Medulla oblongata (tissue), 1 donor: ENCODE data around the gene MUC4.
"Not testable (repeated sequence)": the region's sequence is repeated elsewhere in the genome, so short reads cannot be mapped to it uniquely, and the experiment has no call there.

Source experiments
- DNase-seq: peaks from one replicate; pipeline ENCODE4 v3.0.0-alpha.2; 2015; ENCODE audit errors: extremely low spot score

The MUC4 gene

DNA sequence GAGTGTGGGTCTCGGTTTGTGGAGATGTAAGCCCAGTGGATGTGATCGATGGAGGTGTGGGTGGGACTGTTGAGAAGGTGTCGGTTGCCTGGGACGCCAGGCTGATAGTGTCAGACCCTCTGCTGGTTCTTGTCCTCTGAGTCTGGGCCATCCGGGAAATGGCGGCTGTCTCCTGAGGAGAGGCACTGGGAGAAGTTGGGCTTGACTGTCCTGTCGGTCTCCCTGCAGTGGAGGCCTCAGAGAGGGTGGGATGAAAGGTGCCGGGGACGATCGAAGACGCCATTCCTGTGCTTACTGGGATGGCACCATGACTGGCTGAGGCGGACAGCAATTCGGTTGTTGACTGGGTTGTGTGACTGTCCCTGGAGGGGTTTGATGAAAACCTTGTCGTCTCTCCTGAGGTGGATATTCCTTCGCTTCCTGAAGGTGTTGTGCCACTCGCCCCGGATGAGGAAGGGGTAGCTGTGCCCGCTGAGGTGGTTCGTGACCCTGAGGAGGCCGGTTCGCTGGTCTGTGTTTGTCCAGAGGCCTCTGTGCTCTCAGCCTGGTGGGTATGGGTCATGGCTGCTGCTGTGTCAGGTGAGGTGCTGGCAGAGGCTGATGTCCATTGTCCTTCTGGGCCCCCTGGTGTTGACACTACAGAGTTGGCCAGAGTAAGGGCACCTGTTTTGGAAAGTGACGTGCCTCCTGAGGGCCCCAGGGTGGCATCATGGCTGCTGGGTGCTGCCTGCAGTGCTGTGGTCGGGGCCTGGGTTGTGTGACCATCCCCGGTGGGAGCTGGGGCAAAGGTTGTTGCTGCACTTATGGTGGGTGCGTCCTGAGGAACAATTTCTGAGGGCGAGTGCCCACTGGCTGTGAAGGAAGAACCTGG is 22.8 kb downstream of the MUC4 start:
- no peak for DNase-seq

DNA sequence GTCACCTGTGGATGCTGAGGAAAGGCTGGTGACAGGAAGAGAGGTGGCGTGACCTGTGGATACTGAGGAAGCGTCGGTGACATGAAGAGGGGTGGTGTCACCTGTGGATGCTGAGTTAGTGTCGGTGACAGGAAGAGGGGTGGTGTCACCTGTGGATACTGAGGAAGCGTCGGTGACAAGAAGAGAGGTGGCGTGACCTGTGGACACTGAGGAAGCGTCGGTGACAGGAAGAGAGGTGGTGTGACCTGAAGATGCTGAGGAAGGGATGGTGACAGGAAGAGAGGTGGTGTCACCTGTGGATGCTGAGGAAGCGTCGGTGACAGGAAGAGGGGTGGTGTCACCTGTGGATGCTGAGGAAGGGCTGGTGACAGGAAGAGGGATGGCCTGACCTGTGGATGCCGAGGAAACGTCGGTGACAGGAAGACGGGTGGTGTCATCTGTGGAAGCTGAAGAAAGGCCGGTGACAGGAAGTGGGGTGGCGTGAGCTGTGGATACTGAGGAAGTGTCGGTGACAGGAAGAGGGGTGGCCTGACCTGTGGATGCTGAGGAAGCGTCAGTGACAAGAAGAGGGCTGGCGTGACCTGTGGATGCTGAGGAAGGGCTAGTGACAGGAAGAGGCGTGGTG is 25.8 kb downstream of the MUC4 start:
- DNase-seq, result not testable (repeated sequence)

DNA sequence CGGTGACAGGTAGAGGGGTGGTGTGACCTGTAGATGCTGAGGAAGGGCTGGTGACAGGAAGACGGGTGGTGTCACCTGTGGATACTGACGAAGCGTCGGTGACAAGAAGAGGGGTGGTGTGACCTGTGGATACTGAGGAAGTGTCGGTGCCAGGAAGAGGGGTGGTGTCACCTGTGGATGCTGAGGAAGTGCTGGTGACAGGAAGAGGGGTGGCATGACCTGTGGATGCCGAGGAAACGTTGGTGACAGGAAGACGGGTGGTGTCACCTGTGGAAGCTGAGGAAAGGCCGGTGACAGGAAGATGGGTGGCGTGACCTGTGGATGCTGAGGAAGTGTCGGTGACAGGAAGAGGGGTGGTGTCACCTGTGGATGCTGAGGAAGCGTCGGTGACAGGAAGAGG is 27.7 kb downstream of the MUC4 start:
- DNase-seq, result not testable (repeated sequence)

DNA sequence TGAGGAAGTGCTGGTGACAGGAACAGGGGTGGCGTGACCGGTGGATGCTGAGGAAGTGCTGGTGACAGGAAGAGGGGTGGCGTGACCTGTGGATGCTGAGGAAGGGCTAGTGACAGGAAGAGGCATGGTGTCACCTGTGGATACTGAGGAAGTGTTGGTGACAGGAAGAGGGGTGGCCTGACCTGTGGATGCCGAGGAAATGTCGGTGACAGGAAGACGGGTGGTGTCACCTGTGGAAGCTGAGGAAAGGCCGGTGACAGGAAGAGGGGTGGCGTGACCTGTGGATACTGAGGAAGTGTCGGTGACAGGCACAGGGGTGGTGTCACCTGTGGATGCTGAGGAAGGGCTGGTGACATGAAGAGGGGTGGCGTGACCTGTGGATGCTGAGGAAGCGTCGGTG is 30.5 kb downstream of the MUC4 start:
- DNase-seq, result not testable (repeated sequence)

DNA sequence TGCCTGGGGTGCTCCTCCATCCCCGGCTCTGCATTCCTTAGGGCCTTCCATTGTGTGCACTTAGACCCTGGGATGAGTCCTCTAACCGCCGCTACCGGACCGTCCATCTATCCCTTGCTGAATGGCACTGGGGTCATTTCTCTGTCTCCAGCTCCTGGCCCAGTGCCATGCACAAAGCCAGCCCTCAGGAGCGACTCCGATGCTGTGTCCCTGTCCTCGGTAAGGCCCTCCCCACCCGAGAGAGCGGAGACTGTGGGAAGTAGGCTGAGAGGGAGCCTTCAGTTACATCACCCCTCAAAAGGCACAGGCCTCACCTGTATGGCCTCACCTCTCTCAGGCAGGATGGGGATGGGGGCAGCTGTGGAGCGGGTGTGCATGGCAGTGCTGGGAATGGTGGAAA is 33.8 kb downstream of the MUC4 start:
- no peak for DNase-seq

DNA sequence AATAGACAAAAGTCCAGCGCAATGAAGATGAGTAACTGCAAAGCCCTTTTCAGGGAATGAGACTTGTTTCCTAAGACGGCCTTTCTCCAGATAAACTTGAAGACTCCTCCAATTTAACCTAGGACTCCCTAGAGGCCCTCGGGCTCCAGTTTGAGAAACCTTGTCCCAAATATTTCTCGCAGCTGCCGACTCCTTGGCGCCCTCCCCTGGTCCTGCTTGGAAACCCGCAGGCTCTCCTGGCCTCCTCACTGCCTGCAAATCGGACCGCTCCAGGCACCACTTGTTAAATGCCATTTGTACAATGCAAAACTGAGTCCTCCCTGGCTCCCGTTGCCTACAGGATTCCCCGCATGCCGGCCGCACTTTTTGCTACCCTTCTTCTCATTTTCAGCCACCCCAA is 36.8 kb downstream of the MUC4 start:
- DNase-seq, result peak; percentile 34

DNA sequence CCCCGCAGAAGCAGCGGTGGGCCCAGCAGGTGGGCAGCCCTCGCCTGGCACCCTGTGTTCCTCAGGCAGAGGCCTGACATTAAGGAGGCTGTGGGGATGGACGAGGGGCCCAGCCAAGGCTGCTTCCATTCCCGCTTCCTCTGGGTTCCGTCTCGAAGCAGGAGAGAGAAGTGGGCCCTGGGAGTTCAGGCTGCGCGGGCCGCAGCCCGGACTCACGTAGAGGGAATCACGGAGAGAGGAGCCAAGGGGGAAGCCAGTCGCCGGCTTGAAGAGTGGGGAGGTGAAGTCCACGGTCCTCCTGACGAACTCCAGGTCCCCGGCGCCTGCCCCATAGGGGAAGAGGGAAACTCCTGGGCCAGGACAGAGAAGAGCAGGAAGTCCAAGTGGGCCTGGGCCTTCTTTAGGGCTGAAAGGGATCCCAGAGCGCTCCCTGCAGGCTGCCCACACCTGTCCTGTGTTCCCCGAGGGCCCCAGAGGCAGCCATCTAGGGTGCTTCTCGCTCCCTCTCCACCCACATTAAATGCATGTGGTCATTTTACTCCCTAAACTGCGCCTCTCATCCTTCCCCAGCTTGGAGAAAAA is 37.7 kb downstream of the MUC4 start:
- no peak for DNase-seq

DNA sequence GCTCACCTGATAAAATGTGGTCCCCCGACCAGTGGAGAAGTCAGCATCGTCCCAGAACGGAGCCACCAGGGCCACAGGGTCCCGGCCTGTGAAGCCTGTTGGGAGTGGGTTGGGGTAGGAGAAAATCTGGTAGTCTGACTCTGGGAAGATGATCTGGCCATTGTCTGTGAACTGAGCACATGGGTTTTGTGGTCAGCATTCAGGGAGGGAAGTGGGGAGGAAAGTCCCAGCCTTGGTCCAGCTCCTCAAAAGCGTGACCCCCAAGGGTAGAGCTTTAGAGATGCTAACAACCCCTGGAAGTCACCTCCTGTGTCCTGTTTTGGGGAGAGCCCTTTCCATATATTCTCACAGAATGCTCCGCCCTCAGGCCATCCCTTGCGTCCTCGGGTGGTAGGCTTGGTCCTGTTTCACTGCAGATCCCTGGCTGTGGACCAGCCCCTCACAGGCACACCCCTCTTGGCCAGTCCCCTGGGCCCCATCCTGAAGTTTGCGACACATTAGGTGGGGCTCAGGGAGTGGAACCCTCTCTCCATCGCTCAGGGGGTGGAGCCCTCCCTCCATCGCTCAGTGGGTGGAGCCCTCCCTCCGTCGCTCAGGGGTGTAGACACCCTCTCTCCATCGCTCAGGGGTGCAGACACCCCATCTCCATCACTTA is 40.0 kb downstream of the MUC4 start:
- no peak for DNase-seq

DNA sequence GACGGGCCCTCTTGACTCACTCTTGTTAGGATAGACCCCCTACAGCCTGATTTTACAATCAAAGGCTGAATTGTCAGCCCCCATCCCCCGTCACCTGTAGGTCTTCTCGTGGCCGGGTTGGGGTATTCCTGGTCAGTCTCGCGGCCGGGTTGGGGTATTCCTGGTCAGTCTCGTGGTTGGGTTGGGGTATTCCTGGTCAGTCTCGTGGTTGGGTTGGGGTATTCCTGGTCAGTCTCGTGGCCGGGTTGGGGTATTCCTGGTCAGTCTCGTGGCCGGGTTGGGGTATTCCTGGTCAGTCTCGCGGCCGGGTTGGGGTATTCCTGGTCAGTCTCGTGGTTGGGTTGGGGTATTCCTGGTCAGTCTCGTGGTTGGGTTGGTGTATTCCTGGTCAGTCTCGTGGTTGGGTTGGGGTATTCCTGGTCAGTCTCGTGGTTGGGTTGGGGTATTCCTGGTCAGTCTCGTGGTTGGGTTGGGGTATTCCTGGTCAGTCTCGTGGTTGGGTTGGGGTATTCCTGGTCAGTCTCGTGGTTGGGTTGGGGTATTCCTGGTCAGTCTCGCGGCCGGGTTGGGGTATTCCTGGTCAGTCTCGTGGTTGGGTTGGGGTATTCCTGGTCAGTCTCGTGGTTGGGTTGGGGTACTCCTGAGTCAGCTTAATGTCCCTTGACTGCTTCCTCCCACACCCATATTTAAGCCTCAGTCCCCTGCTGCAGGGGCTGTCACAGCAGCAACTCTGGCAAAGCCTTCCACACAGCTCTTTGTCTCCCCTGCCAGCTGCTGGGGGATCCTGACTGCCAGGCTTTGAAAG is 40.7 kb downstream of the MUC4 start:
- not testable (repeated sequence) for DNase-seq

DNA sequence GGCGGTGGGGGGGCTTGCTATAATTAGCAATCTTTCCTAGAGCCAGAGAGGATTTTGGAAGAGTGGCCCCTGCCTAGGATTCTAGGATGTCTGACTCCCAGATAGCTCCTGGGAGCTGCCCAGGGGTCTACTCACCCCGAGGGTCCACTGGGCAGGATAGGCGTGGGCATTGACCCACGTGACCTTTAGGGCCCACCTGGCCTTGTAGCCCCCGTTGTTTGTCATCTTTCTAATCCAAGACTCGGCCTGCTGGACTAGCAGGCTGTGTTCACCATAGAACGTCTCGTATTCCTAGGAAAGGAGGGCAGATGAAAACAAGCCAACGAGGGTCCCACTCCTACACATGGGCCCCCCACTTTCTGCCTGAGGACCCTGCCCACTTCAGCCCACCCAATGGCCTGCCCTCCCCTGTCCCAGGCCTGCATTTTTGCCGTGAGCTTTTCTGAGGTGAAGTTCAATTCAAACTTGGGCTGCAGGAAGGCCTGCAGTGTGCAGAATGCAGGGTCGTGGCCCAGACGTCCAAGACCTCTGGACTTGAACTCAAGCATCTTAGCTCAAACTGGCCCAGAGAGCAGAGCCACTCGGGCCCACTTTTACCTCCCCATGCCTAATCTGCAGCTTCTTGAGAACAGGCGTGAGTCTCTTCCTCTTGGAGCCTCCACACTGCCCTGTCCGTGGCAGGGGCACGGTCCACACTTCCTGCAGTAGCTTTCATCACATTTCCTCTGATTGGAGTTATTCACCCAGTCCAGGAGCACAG is 41.5 kb downstream of the MUC4 start:
- DNase-seq, result no peak

DNA sequence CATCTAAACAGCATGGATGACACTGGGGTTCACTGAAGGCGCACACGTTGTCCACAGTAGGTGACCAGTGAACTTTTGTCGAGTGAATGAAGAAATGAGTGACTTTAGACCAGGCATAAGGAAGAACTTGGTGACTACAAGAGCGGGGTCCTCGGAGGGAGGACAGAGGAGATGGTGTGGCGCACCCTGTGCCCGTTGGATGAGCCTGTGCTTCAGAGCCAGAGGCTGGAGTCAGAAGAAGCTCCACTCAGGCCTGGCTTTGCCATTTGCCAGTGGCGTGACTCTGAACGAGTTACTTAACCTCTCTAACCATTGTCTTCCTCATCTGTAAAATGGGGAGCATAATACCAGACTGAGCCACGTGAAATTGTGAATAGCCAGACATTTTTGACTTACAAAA is 42.2 kb downstream of the MUC4 start:
- no peak for DNase-seq

DNA sequence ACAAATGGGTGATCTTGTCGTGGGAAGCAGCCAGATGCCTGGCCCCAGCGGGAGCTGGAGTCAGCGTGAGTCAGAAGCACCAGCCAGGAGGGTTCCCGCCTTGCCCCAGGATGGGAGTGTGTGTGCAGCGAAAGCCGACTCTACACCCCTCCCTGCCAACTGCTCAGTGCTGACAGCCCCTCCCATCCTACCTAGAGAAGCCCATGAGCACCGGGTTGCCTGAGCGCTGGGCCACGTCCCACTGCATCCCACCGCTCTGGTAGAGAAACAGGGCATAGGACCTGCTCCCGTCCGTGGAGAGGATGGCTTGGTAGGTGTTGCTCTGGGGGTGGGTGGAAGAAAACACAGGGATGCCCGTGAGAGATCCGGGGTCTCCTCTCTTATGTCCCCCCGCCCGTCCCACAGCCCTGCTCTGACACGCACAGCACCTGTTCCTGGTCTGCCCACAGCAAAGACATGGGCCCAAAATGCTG is 42.9 kb downstream of the MUC4 start:
- DNase-seq, result no peak

DNA sequence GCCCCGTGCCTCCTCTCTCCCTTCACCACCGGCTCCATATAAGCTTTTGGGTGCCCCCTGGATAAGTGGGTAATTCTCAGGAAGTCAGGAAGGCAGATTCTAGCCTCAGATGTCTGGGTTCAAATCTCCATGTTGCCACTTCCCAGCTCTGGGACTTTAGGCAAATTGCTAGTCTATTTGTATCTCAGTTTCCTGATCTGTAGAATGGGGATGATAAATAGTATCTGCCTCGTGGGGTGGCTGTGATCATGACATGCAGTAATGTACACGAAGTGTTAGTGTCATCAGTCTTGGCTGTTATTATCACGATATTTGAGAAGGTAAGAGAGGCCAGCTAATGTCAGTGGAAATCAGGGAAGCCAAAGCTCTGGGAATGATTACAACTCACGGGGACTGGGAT is 43.3 kb downstream of the MUC4 start:
- no peak for DNase-seq

DNA sequence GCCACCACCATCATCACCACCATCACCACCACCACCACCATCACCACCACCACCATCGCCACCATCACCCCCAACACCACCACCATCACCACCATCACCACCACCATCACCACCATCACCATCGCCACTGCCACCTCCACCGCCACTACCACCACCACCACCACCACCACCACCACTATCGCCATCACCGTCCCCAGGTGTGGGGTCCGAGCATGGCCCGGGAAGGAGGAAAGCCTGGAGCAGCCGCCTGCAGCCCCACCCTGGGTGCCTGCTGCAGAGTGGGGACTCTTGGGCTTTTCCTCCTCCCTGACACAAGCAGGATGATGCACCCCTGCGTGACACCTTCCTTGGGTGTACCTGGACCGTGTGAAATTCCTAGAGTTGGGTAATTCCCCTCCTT is 43.9 kb downstream of the MUC4 start:
- no peak for DNase-seq

DNA sequence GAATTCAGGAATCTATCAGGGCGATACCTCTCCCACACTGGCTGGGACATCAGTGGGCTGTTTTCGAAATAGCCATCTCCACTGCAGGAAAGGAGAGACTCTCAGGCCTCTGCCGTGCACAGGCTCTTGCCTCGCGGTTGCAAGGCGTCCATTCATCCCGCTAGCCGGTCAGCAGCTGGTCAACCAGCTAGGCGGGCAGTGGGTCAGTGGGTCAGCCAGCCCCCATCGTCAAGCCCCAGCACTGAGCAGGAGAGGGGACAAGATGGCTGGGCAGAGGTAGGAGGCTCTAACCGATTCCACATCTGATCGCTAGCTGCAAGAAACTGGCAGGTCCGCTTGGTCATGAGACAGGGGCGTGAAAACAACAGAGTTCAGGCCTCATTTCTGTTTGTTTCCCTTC is 45.1 kb downstream of the MUC4 start:
- no peak for DNase-seq

DNA sequence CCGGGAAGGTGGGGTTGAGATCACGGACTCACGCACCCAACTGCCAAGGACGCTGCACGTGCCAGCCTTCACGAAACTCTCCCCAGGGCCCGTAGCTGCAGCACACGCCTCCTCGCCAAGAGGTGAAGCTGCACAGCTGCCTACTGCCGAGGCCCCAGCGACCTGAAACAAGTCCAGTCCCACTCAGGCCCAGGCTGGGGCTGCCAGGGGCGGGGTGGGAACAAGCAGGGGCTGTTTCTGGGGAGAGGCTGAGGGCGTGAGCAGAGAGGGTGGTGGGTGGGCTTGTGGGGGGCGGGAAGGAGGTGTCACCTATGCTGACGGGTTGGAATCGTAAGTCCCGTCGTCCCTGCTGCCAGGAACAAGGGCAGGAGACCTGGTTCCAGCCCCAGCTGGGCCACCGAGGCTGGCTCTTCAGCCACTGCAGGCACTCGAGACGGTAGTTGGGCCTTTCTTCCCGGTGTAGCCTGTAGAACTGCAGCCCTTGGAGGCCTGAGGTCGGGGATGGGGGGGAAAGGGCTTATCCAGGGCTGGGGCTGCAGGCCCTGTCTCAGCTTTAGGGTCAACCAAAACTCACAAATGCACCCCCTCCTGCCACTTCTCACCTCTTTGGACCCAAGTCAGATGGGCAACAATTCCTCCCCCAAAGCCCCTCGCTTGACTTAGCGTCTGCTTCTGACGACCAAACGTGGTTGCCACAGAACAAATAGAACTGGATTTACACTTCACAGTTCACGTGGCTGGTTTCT is 46.6 kb downstream of the MUC4 start:
- no peak for DNase-seq

DNA sequence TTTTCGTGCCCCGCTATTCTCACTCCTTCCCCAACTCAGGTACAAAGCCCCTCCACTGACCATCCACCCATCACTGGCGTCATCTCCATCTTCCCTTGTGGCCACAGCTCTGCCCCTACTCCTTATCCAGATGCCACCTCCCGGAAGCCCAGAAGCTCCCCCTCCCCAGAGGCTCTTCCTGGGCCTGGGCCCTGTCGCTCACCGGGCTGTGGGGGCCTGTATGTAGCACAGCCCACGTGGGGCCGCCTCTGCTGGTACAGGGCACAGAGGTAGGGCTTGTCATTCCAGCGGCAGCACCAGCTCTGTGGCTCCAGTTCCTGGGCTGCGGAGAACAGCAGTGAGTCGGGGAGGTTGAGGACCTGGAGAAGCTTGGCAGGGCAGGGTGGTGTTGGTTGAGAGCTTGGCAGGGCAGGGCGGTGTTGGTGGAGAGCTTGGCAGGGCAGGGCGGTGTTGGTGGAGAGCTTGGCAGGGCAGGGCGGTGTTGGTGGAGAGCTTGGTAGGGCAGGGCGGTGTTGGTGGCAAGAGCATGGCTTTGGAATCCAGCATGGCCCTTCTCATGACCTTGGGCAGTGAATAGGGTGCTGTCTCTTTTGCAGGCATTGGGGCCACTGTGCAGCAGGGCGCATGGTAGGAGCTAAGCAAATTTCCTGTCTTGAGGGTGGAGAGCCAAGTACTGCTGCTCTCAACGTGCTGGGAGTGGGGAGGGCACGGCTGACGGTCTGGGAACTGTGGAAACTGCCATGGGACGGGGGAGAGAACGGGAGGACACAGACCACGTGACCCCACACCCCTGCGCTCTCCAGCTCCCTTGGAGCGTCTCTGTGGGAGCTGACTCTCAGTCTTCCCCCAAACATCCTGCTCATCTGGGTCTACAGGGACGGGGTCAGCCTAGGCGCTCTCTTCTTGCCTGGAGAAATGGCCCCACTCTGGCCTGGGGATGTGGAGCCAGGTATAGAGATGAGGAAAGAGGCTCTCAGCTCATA is 47.6 kb downstream of the MUC4 start:
- DNase-seq, result no peak

DNA sequence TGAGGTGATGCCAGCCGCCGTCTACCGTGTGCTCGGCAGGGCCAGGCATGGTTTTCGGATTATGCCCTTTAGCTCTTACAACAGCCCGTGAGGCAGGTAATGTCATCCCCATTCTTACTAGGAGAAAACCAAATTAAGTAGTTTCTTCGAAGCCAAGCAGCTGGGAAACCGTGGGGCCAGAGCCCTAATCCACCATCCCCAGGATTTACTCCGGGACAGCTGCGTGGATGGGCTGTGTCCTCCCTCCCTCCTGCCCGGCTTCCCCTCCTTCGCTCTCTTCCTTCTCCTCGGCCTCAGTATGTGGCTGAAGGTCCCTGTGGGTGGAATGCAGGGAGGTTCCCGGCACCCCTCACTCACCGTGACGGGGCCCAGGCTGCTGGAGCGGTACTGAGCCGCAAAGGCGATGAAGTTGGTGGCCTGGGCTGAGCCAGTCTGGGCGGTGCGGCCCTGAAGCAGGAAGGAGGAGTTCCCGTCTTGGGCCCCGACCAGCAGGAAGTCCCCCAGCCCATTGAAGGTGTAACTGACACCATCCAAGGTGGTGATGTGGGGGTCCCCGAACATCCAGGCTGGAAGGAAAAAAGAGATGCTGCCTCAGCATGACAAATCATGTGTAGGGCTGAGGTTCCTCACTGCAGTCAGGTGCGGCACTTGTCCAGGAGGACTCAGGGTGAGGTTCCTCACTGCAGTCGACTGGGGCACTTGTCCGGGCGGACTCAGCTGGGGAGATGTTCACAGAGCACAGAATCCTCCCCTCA is 48.5 kb downstream of the MUC4 start:
- DNase-seq, result no peak
